ENCODE data around the gene LPP.

LPP gene

GRCh38 chr3:188578576-188579363 lies 424.8 kb downstream of the LPP start:
- DNase-seq (ENCODE audit: low read depth in 1 of 2, low spot score in 1 of 2): no peak

- DNase-seq (ENCODE audit: low read depth in 1 of 2, low spot score in 1 of 2): no peak
These were observed 426.3 kb downstream of the LPP start for GRCh38 chr3:188580223-188580622.

GRCh38 chr3:188580659-188581058 lies 426.7 kb downstream of the LPP start:
- no peak for DNase-seq (ENCODE audit: low read depth in 1 of 2, low spot score in 1 of 2)

- no peak for DNase-seq (ENCODE audit: low read depth in 1 of 2, low spot score in 1 of 2)
These were observed 427.4 kb downstream of the LPP start for GRCh38 chr3:188581365-188581764.

- DNase-seq (ENCODE audit: low read depth in 1 of 2, low spot score in 1 of 2): no peak
These were observed 427.8 kb downstream of the LPP start for GRCh38 chr3:188581792-188582191.

- DNase-seq (ENCODE audit: low read depth in 1 of 2, low spot score in 1 of 2): no peak
These were observed 429.6 kb downstream of the LPP start for GRCh38 chr3:188583341-188584161.

- no peak for DNase-seq (ENCODE audit: low read depth in 1 of 2, low spot score in 1 of 2)
These were observed 430.2 kb downstream of the LPP start for GRCh38 chr3:188584162-188584529.

- no peak for DNase-seq (ENCODE audit: low read depth in 1 of 2, low spot score in 1 of 2)
These were observed 431.2 kb downstream of the LPP start for GRCh38 chr3:188584958-188585689.

GRCh38 chr3:188589071-188589470 lies 435.1 kb downstream of the LPP start:
- DNase-seq (ENCODE audit: low read depth in 1 of 2, low spot score in 1 of 2): no peak

- no peak for DNase-seq (ENCODE audit: low read depth in 1 of 2, low spot score in 1 of 2)
These were observed 435.8 kb downstream of the LPP start for GRCh38 chr3:188589771-188590170.

- DNase-seq (ENCODE audit: low read depth in 1 of 2, low spot score in 1 of 2): no peak
These were observed 436.6 kb downstream of the LPP start for GRCh38 chr3:188590557-188590956.

- DNase-seq (ENCODE audit: low read depth in 1 of 2, low spot score in 1 of 2): no peak
These were observed 440.2 kb downstream of the LPP start for GRCh38 chr3:188594139-188594538.

- DNase-seq (ENCODE audit: low read depth in 1 of 2, low spot score in 1 of 2): no peak
These were observed 442.0 kb downstream of the LPP start for GRCh38 chr3:188595890-188596376.

GRCh38 chr3:188598894-188599293 lies 444.9 kb downstream of the LPP start:
- no peak for DNase-seq (ENCODE audit: low read depth in 1 of 2, low spot score in 1 of 2)

- no peak for DNase-seq (ENCODE audit: low read depth in 1 of 2, low spot score in 1 of 2)
These were observed 448.2 kb downstream of the LPP start for GRCh38 chr3:188602111-188602510.

GRCh38 chr3:188602620-188603019 lies 448.7 kb downstream of the LPP start:
- no peak for DNase-seq (ENCODE audit: low read depth in 1 of 2, low spot score in 1 of 2)

- no peak for DNase-seq (ENCODE audit: low read depth in 1 of 2, low spot score in 1 of 2)
These were observed 450.7 kb downstream of the LPP start for GRCh38 chr3:188604651-188605050.

GRCh38 chr3:188605231-188605630 lies 451.3 kb downstream of the LPP start:
- DNase-seq (ENCODE audit: low read depth in 1 of 2, low spot score in 1 of 2): no peak

GRCh38 chr3:188605905-188606304 lies 451.9 kb downstream of the LPP start:
- DNase-seq (ENCODE audit: low read depth in 1 of 2, low spot score in 1 of 2): no peak

- no peak for DNase-seq (ENCODE audit: low read depth in 1 of 2, low spot score in 1 of 2)
These were observed 453.9 kb downstream of the LPP start for GRCh38 chr3:188607805-188608315.

GRCh38 chr3:188608401-188608800 lies 454.4 kb downstream of the LPP start:
- no peak for DNase-seq (ENCODE audit: low read depth in 1 of 2, low spot score in 1 of 2)
